ENCODE data around the gene YPEL4. TPM values are rescaled to one million over a fixed set of nuclear protein-coding genes. Genes with fewer than 3 reads are reported as not detected.

Gene YPEL4
- total RNA-seq, 4 donors from 2014 or later, result 1.1 to 1.7 TPM; not detected in 2

DNA sequence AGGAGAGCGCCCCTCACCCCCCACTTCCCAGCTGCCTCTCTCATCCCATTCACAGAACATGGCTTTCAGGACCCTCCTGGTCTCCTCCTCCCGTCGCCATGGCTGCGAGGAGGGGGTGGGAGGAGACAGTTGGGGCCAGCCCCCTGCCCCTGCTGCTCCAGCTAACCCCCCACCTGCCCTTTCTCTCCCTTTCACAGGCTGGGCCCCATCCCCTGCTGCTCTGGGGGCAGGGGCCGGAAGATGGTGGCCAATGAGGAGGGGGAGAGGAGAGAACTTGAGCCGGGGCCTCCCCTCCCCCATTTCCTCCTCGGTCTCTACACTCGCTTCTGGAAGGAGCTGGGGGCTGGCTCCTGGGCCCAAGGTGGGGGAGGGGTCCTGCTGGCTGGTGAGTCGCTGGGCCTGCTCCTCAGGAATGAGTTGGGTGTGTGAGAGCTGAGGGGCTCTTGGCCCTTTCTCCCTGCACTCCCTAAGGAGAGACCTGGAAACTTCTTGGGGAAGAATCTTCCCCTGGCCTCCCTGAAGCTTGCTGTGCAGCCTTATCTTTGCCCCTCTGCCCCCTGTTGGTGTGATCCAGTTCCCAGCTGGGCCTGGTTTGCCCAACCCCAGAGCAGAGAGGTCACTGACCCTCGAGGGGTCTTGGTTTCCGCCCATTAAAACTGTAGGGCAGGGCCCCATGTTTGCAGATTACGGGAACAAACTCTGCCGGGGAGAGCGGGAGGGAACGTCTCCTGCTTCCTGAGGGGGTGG, 10.2 kb downstream of the YPEL4 start:
- Histone ChIP-seq H3K36me3 (no peaks in the 10 kb centered on the region), H3K9me3 (no peaks in the 10 kb centered on the region), H3K27me3 (no peaks in the 10 kb centered on the region), H3K4me3 (replicated peaks in 1 of 3) (peak overlapping the region; percentile 65 to 88 (median 70)), H3K27ac (peak overlapping the region in 2 of 3 donors; percentile 71 to 73), H3K4me1 (peaks cover 50 to 63% of the 10 kb centered on the region in 2 donors)
- TF ChIP-seq, protein P1, sequence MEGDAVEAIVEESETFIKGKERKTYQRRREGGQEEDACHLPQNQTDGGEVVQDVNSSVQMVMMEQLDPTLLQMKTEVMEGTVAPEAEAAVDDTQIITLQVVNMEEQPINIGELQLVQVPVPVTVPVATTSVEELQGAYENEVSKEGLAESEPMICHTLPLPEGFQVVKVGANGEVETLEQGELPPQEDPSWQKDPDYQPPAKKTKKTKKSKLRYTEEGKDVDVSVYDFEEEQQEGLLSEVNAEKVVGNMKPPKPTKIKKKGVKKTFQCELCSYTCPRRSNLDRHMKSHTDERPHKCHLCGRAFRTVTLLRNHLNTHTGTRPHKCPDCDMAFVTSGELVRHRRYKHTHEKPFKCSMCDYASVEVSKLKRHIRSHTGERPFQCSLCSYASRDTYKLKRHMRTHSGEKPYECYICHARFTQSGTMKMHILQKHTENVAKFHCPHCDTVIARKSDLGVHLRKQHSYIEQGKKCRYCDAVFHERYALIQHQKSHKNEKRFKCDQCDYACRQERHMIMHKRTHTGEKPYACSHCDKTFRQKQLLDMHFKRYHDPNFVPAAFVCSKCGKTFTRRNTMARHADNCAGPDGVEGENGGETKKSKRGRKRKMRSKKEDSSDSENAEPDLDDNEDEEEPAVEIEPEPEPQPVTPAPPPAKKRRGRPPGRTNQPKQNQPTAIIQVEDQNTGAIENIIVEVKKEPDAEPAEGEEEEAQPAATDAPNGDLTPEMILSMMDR (IDR thresholded peaks at IDR 0.05), result no peak
- TF ChIP-seq POLR2A (IDR thresholded peaks at IDR 0.05), result no peak
- WGBS, 2 donors, result 3 to 24% methylated on average over 5 to 14 of the region's 15 CpGs
- intact Hi-C loops (cut with DNase I), result loop anchor here (5.0 to 10.0 kb wide), 2 partner anchors 72 to 295 kb away; partner anchors contain the start of gene UBE2L6
- peak; percentile 50 to 52 for DNase-seq

DNA sequence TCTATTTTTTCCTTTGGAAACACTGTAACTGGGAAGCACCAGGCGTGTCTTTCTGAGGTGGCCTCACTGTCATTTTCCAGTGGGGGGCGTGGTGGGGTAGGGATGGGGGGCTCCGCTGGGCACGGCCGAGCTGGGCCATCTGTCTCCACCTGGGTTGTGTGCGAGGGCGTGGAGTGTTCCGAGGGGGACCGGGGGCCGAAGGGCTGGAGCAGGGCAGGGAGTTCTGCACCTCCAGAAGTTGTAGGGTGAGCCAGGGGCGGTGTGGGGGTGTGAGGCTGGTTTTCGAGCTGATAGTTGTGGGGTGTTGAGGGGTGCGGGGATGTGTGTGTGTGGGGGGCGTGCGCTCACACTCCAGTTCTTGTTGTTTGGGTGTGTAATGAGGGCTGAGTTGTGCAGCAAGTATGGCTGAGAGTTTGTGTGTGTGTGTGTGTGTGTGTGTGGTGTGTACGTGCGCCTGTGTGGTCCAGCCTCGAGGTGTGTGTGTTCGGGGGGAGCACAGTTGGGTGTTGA, 10.8 kb downstream of the YPEL4 start:
- WGBS, 2 donors, result 2 to 3% methylated on average over 10 to 18 of the region's 19 CpGs
- peaks cover 47 to 57% of the 10 kb centered on the region in 2 donors for H3K4me1 ChIP-seq
- H3K36me3 ChIP-seq, result no peaks in the 10 kb centered on the region
- no peaks in the 10 kb centered on the region for H3K9me3 ChIP-seq
- peak overlapping the region in 2 of 3 donors; percentile 71 to 73 for H3K27ac ChIP-seq
- peak overlapping the region; percentile 65 to 88 (median 70) for H3K4me3 ChIP-seq (replicated peaks in 1 of 3)
- intact Hi-C loops (cut with DNase I), result loop anchor here (5.0 kb wide), 1 partner anchor 72 kb away; the partner anchor contains the start of gene UBE2L6
- TF ChIP-seq, protein P1 (IDR thresholded peaks at IDR 0.05), result no peak
- TF ChIP-seq POLR2A (IDR thresholded peaks at IDR 0.05), result no peak
- peak; percentile 10 to 22 for DNase-seq
- H3K27me3 ChIP-seq, result no peaks in the 10 kb centered on the region

DNA sequence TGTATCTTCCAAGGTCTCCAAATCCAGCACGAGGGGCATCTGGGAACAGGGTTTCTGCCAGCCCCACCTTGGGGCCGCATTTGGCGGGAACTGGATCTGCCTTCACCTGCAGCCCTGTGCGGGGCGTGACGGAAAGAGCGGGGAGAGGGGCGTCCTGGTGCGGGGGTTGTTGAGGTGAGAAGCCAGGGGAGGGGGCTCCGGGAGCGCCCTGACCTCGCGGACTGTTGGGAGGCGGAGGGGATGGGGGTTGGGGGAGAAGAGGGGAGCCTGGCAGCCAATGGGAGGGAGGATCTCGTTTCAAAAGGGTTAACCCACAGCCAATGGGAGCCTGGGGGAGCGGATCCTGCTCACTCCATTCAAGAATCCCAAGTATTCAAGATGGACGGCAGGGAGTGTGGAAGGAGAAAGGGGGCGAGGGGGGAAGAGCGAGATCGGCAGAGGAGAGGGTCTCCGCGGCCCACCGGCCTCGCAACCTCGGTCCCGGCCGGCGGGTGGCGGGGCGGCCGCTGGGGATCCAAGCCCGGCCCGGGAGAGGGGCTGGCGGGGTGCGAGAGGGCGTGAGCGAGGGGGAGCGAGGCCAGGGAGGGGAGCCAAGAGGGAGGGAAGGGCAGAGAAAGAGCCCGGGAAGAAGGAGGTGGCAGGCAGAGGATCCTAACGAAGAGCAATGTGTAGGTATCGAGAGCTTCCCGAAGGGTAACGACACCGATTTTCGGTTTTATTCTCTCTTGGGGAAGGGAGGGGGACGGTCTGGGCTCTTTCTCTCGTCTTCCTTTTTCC, 11.5 kb downstream of the YPEL4 start:
- Histone ChIP-seq H3K4me3 (replicated peaks in 1 of 3) (peak overlapping the region; percentile 65 to 88 (median 70)), H3K27ac (peak overlapping the region; percentile 66 to 73 (median 71)), H3K36me3 (no peaks in the 10 kb centered on the region), H3K9me3 (no peaks in the 10 kb centered on the region), H3K4me1 (peaks cover 44 to 50% of the 10 kb centered on the region in 2 donors), H3K27me3 (no peaks in the 10 kb centered on the region)
- TF ChIP-seq, protein P1 (IDR thresholded peaks at IDR 0.05), result no peak
- peak; percentile 11 to 76 for TF ChIP-seq POLR2A (IDR thresholded peaks at IDR 0.05)
- intact Hi-C loops (cut with DNase I), result loop anchor here (5.0 kb wide), 1 partner anchor 71 kb away; the partner anchor contains the start of gene UBE2L6
- 1 to 2% methylated on average over 20 to 47 of the region's 47 CpGs for WGBS, 2 donors
- DNase-seq, result peak; percentile 84 to 87

DNA sequence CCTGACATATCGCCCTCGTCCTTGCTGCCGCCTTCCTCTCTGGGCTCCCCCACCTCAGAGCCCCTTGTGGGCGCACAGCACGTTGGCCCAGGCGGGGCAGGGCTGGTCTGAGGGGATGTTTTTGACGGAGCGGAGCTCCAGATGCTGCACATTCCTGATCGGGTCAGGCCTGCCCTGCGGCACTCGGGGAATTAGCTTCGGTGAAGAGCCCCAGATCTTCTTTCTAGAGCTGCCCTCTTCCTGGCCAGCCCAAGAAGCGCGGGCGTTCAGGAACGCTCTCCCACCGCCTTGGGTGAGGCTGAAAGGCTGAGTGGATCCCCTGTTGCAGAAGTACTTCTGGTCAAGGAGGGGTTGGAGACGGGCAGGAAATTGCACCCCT, 12.1 kb downstream of the YPEL4 start:
- Histone ChIP-seq H3K27ac (peak overlapping the region in 1 of 3 donors; percentile 73), H3K9me3 (no peaks in the 10 kb centered on the region), H3K4me1 (peaks cover 39 to 45% of the 10 kb centered on the region in 2 donors), H3K27me3 (no peaks in the 10 kb centered on the region), H3K36me3 (no peaks in the 10 kb centered on the region), H3K4me3 (replicated peaks in 1 of 3) (peak overlapping the region; percentile 65 to 88 (median 70))
- WGBS, 2 donors, result 6 to 27% methylated on average over 7 to 18 of the region's 18 CpGs
- intact Hi-C loops (cut with DNase I), result loop anchor here (5.0 kb wide), 1 partner anchor 70 kb away; the partner anchor contains the start of gene UBE2L6
- TF ChIP-seq, protein P1 (IDR thresholded peaks at IDR 0.05), result no peak
- TF ChIP-seq POLR2A (IDR thresholded peaks at IDR 0.05), result no peak
- no peak for DNase-seq
